Measurements from ENCODE around the gene GPR155. TPM values are rescaled to one million over a fixed set of nuclear protein-coding genes. Genes with fewer than 3 reads are reported as not detected.

Gene GPR155
- total and polyA plus RNA-seq, 4 donors: 3.1 to 9.4 (median 4.4) TPM

DNA sequence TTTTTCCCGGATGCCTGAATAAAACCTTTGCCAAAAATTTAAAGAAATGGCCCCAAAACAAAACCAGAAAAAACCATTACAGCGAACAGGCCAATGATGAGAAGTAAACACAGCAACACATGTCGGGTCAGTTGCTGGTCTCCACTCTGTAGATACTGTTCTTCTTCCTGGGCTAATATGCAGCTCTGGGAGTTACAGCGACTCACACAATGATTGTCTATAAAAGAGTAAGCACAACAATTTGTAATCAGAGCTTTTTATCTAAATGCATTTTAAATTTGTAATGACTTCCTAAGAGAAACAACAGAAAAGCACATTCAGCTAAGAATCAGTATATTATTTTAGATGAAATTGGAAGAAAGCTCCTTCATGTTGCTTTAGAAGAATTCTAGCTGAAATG lies 40.3 kb downstream of the GPR155 start (continued):
- TF ChIP-seq TAF1 (conservative IDR thresholded peaks at IDR 0.05) (no peak), JUND (IDR thresholded peaks at IDR 0.05) (no peak), FOXA1 (IDR thresholded peaks at IDR 0.05) (no peak), HNF4G (IDR thresholded peaks at IDR 0.05) (no peak), YY1 (IDR thresholded peaks at IDR 0.05) (no peak), ATF3 (IDR thresholded peaks at IDR 0.05) (no peak)

DNA sequence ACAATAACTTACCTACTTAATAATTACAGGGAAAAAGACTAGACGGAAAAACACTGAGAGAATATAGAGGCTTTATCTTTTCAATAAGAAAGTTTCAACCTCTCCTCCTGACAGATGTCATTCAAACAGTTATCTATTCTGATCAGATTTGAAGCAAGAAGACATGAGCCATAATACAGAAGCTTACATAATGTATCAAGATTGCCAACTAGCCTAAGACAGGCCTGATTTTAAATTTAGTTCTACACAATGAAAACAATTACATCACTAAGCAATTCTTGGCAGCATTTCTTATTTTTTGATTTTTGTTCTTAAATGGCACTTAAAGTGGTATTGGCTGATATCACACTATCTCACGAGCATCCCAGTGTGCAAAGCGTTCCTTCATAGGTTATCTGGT lies 41.6 kb downstream of the GPR155 start:
- DNase-seq (ENCODE audit: low spot score): no peak
- Histone ChIP-seq H3K27ac (ENCODE audit: low read depth in 1 of 2, low read length in 2 of 2) (no peak overlapping the region), H3K4me1 (ENCODE audit: control insufficient read depth in 4 of 4, insufficient read depth in 4 of 4, low read length in 3 of 4) (no peaks in the 10 kb centered on the region), H3K36me3 (ENCODE audit: control insufficient read depth in 4 of 4, insufficient read depth in 3 of 4, low read depth in 1 of 4, low read length in 3 of 4) (peaks cover 2 to 19% (median 6%) of the 10 kb centered on the region in 4 donors), H3K9ac (ENCODE audit: low read depth in 1 of 2, low read length in 2 of 2) (no peak overlapping the region), H3K9me3 (ENCODE audit: control insufficient read depth in 4 of 4, low read length in 3 of 4) (no peaks in the 10 kb centered on the region), H3K27me3 (ENCODE audit: control insufficient read depth in 4 of 4, insufficient read depth in 4 of 4, low read length in 3 of 4) (no peaks in the 10 kb centered on the region), H3K4me3 (ENCODE audit: low read depth in 1 of 3, low read length in 3 of 3) (no peak overlapping the region)
- 95% methylated on average over 3 of the region's 3 CpGs for WGBS
- TF ChIP-seq YY1 (IDR thresholded peaks at IDR 0.05) (no peak), REST (IDR thresholded peaks at IDR 0.05) (no peak), EGR1 (IDR thresholded peaks at IDR 0.05; ENCODE audit: low read depth in 2 of 2) (no peak), RXRA (IDR thresholded peaks at IDR 0.05) (no peak), HNF4A (conservative IDR thresholded peaks at IDR 0.05) (no peak), SP1 (IDR thresholded peaks at IDR 0.05) (no peak), TAF1 (conservative IDR thresholded peaks at IDR 0.05) (no peak), ATF3 (IDR thresholded peaks at IDR 0.05) (no peak), JUND (IDR thresholded peaks at IDR 0.05) (no peak), FOXA2 (IDR thresholded peaks at IDR 0.05) (no peak), NR2F2 (IDR thresholded peaks at IDR 0.05) (no peak), GABPA (IDR thresholded peaks at IDR 0.05 in 1 of 2, conservative IDR thresholded peaks at IDR 0.05 in 1 of 2) (no peak), RAD21 (IDR thresholded peaks at IDR 0.05) (no peak)
- TF ChIP-seq, protein P1, sequence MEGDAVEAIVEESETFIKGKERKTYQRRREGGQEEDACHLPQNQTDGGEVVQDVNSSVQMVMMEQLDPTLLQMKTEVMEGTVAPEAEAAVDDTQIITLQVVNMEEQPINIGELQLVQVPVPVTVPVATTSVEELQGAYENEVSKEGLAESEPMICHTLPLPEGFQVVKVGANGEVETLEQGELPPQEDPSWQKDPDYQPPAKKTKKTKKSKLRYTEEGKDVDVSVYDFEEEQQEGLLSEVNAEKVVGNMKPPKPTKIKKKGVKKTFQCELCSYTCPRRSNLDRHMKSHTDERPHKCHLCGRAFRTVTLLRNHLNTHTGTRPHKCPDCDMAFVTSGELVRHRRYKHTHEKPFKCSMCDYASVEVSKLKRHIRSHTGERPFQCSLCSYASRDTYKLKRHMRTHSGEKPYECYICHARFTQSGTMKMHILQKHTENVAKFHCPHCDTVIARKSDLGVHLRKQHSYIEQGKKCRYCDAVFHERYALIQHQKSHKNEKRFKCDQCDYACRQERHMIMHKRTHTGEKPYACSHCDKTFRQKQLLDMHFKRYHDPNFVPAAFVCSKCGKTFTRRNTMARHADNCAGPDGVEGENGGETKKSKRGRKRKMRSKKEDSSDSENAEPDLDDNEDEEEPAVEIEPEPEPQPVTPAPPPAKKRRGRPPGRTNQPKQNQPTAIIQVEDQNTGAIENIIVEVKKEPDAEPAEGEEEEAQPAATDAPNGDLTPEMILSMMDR (IDR thresholded peaks at IDR 0.05; ENCODE audit: low read depth, low read length, missing input control): no peak
- TF ChIP-seq, protein P2, sequence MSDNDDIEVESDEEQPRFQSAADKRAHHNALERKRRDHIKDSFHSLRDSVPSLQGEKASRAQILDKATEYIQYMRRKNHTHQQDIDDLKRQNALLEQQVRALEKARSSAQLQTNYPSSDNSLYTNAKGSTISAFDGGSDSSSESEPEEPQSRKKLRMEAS (IDR thresholded peaks at IDR 0.05): no peak
- TF ChIP-seq, protein P3, sequence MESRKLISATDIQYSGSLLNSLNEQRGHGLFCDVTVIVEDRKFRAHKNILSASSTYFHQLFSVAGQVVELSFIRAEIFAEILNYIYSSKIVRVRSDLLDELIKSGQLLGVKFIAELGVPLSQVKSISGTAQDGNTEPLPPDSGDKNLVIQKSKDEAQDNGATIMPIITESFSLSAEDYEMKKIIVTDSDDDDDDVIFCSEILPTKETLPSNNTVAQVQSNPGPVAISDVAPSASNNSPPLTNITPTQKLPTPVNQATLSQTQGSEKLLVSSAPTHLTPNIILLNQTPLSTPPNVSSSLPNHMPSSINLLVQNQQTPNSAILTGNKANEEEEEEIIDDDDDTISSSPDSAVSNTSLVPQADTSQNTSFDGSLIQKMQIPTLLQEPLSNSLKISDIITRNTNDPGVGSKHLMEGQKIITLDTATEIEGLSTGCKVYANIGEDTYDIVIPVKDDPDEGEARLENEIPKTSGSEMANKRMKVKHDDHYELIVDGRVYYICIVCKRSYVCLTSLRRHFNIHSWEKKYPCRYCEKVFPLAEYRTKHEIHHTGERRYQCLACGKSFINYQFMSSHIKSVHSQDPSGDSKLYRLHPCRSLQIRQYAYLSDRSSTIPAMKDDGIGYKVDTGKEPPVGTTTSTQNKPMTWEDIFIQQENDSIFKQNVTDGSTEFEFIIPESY (IDR thresholded peaks at IDR 0.05): no peak
